Stromal cell of bone marrow (primary cell): ENCODE measurements around the gene F2.
"Not testable (repeated sequence)": the region's sequence is repeated elsewhere in the genome, so short reads cannot be mapped to it uniquely, and the experiment has no call there.

Experiments
- DNase-seq: peaks from one replicate; pipeline ENCODE4 v3.0.0-alpha.2; 2012; ENCODE audit warnings: low read depth

F2 gene

DNA sequence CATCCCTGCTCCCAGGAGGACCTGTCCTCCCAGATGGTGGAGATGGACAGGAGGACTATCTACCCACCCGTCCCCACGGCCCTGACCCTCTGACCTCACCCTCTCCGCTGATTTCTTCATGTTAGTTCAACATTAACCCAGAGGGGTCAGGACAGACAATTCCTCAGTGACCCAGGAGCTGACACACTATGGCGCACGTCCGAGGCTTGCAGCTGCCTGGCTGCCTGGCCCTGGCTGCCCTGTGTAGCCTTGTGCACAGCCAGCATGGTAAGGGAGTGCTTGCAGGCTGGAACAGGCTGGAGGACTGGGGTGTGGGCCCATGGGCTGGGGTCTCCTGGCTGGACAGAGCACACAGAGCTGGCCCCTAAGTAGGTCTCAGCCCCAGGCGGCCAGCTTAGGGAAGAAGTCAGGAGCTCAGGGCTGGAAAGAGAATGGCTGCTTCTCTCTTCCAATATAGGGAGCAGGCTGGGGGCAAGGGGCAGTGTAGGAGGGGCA, at the start of gene F2:
Gene F2 (plus strand): TSS at position 166 of the 495 bp plus-strand sequence. CDS start 23 bp downstream, at position 189.
- no peak for DNase-seq

DNA sequence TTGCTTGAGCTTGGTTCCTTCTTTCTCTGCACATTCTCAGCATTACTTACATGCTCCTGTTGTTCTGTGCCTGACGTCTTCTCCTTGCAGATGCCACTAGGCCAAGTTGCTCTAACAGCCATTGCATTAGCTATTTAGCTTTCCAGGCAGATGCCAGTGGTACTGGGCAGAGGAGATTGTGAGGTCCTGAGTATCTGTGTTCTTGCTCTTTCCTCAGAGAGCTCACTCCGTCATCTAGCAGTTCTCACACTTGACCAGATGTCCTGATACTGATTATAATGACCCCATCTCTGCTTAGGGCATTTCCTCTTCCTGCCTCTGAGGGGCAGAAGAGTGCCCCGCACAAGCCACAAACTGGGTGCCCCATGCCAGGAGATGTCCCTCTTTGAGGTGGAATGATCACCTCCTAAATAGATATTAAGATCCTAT, 49.3 kb upstream of the F2 start:
- no peak for DNase-seq

DNA sequence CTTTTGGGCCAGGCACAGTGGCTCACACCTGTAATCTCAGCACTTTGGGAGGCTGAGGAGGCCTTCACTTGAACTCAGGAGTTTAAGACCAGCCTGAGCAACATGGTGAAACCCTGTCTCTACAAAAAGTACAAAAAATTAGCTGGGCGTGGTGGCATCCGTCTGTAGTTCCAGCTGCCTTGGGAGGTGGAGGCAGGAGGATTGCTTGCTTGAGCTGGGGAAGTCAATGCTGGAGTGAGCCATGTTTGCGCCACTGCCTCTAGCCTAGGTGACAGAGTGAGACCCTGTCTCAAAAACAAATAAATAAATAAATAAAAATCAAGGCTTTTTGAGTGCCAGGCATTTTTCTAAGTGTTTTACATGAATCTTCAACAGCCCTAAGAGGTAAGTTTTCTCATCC, 48.5 kb upstream of the F2 start:
- DNase-seq: not testable (repeated sequence)

DNA sequence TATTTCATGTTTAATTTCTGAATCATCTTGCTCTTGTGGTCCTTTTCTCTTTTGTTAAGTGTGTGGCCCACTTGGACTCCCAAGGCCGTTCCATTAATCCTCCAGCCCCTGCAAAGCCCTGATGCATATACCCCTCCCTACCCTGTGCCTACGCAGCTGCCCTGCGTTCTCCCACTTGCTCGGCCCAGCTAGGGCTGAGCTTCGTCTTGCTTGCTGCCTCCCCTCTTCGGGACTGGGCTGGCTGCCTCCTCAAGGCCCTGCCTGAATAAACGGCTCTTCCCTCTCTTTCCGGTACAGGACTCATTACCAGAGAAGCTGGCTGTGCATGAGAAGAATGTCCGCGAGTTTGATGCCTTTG, 47.1 kb upstream of the F2 start:
- DNase-seq: no peak

DNA sequence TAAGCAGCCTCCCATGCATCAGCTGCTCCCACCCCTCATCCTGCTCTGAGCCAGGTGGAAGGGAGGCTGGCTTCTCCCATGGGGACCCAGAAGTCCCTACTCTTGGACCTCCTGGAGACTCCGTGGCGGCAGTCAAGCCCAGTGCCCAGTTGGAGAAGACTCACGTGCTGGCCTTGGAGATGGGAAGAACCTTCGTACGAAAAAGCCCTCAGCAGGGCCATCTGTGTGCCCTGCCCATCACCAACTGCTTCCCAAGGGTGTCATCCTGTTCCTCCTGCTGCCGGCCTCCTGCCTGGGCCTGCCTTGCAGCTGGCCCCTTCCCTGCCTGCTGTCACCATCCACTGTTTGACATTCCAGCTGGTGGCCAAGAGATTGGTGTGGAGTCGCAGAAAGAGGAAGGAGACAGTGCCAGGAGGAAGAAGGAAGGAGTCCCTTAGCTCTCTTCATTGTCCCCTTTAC, 46.6 kb upstream of the F2 start:
- DNase-seq: no peak

DNA sequence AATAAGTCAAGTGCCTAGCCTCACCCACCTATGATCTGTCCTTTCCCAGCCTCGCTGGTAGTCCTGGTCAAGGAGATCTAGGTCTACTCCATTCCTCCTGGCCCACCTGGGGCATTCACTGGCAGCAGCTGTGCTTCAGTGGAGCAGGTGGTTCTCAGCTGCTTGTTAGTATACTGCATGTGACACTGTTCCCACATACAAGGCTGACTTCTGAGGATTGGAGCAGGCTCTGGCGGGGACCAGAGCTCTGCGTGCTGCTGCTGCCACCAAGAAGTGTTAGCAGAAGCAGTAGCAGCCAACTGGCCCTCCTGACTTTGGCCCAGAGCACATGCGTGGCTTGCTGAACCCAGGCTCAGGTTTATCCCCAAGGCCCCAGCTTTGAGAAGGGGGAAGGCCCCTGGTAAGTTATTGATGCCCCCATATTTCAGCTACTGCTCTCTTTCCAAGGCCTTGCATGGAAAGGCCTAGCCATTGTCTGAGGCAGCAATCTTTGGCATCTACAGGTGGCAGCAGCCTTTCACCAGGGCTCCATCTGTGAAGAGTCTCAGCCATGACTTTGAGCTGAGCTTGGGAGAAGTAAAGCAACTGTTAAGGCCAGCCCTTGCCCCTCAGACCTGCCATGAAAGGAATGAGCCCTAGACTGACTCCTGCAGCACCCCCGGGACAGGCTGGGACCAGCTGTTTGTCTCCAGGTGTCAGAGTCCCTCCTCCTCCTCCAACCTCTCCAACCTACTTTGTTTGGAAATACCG, 45.1 kb upstream of the F2 start:
- DNase-seq: no peak

DNA sequence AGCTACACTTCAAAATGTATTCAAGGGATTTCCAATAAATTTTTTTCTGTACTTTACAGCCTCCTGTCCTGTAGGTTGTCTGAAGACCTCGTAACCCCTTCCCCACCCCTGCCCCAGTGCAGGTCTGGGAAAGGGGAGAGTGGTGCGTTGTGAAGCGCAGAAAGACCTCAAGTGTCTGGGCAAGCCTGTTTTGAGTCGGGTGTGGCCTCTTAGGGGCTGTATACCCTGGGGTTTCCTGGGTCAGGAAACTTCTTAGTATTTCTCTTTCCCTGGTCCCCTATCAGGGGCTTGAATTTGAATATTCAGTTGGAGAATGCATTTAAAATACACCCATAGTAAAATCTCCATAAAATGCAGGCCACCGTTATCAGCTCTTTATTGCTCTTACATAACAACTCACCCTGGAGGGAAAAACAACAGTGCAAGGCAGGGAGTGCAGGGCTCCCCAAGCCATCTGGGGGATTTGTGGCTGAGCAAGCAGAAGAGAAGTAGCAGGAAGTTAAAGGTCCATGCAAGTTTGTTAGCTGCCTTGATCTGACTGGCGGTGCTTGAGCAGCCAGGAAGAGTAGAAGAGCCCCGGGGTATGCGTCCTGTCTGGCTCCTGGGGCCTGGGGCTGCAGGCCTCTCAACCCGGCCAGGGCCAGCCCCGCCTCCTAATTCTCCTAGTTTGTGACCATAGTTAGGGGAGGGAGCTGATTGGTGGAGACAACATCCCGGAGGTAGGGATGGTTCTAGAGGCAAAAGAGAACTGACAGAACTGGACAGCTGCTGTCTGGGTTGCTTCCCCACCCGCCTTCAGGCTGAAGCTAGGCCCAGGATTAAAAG, 44.3 kb upstream of the F2 start:
- no peak for DNase-seq

DNA sequence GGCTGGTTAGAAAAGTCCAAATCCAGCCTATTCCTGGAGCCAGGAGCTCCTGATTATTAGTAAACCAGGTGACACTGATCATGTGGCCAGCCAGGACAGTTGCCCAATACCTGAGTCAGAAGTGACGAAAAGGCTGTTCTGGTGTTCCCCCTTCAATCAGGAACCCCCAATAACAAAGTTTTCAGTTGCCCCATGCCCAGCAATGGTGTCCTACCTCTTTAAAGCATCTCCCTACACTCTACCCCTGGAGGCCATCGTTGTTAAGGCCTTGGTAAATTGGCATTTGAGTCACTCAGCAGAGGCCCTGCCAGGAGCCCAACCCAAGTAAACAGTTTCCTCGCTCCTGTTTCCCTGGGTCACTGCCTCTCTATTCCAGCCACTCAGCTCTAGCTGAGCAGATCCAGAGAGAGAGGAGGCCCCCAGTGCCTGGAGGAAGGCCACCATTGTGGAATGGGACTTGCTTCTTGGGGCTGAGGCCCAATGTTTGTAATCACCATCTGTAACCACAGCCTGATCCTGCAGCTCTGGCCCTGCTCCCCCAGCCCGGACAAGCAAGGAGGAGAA, 43.6 kb upstream of the F2 start:
- DNase-seq: peak; percentile 90

DNA sequence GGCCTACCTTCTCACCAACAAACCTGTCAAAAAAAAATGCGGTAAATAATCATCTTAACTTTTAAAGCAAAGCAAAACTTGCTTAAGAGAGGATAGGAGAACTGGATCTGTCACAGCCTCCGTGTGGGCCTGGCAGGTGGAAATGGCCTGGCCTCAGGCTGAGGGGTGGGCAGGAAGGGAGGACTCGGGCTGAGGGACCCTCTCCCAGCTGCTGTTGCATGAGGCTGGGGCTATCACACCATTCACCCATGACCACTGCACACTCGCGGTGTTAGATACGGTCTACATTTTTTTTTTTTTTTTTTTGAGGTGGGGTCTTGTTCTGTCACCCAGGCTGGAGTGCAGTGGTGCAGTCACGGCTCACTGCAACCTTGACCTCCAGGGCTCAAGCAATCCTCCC, 43.1 kb upstream of the F2 start:
- DNase-seq: no peak

DNA sequence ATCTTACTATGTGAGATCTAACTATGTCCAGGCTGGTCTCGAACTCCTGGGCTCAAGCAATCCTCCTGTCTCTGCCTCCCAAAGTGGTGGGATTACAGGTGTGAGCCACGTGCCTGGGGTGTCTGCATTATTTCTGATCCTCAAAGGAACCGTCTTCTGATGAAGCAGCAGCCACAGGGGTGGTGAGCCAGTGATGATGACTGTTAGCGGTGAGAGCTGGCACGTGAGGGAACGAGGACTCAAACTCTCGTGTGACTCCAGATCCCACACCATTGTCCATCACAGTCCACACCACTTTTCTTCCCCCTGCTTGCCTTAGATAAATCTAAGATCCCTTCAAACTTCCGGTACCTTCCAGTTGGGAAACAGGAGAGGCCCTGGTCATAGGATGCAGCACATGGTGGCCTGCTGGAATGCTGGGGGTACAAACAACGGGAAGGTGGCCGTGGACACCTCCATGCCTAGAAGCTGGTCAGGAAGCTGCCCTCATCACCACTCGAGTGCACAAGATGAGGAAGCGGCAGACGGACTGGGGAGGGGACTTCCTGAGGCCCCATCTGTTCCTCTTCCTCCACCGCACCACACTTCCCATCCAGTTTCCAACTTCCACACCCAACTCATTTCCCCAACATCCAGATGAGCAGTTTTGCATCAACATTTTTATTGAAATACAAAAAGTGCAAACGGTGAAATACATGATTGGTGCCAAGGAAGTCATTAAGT, 42.4 kb upstream of the F2 start:
- DNase-seq: no peak

DNA sequence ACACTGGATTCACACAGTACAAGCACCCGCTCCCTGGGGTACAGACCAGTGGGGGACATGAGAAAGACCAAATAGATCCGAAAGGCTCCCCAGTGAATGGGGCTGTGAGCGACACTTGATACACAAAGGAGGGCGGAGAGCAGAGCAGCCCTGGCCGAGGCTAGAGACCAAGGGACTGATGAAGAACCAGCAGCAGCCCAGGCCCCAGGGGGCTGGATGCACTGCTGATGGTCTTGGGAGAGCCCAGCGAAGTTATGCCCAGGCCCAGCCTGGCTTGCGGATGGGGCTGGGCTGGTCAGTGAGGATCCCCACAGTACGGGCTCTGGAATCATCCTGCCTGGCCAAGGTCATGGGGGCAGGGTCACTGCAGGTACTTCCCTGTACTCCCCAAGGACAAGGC, 41.8 kb upstream of the F2 start:
- no peak for DNase-seq

DNA sequence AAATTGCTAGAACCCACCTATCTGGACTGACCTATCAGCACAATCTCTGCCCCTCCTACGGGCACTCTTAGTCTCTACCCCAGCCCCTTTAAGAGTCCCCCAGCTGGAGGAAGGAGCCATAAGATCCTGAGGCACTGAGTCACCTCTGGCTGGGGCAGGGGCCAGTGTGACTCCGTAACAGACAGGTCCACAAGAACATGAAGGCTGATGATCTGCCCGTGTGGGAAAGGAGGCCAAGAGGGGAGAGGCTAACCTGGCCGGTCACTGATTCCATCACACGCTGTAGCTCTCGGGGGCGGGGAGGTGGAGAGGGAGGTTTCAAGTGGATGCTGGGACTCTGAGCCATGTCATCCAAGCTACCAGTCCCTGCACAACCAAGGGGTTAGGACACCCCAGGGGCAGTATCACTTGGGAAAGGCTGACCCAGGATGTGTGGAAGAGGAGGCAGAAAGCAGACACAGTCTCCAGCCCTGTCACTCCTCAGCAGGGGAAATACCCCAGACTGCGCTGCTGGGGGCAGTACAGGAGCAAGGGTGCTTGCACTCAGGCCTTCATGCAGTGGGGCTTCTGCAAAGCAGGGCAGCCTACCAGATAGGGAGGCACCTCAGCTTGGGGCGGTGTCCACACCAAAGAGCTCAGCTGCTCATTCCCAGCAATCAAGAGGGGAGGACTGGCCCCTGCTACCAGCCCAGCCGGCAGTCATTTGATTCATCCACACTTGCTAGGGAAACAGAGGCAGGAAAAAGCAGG, 40.8 kb upstream of the F2 start:
- DNase-seq: no peak

DNA sequence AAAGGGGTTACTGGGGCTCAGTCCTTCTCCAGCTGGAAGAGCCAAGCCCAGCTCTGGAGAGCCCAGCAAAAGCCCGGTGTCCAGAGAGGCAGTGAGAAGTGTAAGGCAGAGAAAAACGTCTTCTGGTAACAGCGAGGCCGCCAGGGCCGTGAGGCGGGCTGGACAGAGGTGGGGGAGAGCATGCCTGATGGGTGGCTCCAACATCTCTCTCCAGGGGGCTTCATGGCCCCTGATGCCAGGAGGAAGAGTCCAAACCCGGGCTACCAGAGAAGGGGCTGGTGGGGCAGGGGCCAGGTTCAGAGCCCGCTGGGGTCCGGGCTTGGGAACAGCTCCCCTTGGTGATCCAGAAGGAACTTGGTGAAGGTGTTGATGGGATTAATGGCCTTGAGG, 40.3 kb upstream of the F2 start:
- DNase-seq: no peak

DNA sequence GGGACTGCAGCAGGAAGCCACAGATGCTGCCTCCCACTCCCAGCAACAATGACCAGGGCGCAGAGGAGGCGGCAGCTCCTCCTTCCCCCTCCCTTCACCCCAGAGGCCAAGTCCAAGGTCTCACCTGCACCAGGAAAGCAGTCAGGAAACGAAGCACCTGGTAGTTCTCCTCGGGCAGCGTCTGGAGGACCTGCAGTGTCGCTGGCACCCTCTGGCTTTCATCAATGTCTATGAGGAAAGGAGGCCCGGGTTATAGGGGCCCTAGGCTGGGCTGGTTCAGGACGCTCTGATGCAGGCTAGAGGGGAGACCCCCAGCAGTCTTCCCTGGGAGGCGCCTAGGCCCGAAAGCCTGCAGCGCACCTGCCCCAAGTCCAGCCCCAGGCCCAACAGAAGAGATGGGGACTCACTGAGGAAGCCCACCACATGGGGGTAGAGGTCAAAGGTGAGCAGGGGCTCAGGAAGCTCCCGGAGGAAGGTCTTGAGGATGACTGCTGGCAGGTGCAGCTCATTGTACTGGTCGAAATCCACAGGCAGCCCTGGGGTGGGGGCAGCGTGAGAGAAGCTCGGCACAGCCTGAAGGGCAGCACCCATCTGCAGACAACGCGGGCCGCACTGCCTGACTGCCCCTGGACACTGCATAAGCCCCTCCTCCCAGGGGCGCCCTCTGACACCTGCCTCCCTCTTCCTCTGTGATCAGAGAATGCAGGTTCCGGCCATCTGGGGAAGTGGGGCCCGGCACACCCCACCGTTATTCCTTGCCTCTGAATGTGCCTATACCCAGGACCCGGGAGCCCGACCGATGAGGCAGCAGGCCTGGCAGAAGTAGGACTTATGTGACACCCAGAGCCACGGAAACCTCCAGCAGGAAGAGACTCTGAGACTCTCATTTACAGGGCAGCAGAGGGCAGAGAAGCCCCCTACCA, 39.5 kb upstream of the F2 start:
- no peak for DNase-seq

DNA sequence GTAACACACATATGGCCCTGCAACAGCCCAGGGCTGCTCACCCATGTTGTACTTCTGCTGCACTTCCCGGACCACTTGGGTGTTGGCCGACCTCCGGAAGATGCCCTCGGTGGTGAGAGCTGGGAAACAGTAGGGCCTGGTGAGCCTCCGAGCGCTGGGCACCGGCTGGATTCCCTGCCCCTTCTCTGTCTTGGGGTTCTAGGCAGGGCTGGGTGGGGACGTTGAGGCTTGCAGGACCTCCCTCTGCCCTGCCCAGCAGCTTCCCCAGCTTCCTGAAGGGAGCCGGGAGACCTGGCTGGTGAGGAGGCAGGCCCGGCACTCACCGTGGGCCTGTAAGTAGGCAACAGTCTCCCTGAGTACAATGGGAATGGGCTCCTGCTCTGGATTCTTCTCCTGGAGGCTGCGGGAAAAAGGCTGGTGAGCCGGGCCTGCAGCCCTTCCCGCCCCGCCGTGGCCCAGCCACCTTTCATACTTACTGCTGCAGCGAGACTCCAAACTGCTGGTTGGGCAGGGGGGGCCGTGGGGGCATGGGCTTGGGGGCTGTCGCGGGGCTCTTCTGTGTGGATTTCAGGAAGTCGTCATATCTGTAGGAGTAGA, 38.8 kb upstream of the F2 start:
- no peak for DNase-seq

DNA sequence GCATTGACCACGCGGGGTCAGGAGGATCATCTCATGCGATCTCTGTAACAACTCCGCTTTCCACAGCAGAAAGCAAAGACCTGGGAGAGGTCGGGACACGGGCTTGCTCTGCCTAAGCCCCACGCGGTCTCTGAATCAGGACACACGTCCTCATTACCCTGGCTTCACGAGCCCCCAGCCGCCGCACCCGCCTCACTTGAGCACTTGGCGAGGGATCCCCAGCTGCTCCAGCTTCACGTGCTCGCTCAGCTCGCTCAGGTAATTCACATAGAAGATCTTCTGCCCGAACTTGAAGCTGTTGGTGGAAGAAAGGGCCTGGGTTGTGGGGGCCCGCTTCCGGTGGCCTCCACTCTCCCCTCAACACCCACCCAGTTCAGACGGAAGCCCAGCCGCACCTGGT, 38.2 kb upstream of the F2 start:
- no peak for DNase-seq

DNA sequence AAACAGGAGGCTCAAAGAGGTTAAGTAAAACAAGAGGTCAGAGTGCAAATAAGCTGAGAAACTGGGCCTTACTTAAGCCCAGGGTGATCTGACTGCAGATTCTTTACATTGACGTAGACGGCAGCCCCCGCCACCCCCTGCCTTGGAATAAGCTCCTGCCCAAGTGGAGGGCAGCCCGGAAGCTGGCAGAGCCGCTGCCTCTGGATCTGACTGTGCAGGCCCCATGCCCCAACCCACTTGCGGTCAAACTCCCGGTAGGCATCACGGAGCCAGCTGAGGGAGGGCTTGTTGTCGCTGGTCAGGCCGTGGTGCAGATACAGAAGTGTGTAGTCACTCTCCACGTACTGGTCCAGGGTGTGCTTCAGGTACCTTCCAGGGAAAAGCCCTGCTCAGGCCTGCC, 37.2 kb upstream of the F2 start:
- DNase-seq: no peak

DNA sequence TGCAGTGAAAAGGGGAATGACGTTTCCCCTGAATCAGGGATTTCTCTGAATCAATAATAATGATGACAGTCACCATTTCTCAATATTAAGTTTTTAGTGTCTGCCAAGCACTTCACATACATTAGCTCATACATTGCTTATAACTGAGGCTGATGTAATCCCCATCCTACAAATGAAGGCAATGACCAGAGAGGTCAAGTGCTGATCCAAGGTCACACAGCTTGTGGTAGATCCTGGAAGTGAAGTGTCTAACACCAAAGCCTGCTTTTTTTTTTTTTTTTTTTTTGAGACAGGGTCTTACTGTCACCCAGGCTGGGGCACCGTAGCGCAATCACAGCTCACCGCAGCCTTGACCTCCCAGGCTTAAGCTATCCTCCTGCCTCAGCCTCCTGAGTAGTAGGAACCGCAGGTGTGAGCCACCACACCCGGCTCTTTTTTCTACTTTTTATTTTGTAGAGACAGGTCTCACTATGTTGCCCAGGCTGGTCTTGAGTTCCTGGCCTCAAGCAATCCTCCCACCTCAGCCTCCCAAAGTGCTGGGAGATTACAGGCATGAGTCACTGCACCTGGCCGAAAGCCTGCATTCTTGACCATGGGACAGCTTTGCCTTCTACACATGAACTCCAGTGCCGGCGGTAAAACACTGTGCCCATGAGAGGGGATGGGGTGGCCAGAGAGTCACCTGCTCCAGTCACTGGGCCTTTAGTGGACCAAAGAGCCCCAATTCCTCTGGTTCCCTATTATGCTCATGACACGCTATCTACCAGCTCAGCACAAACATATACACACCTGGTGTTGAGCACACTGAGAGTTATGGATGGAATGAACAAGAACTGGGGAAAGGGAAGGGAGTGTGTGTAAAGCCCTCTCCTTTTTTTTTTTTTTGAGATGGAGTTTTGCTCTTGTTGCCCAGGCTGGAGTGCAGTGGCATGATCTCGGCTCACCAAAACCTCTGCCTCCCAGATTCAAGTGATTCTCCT, 36.0 kb upstream of the F2 start:
- no peak for DNase-seq

DNA sequence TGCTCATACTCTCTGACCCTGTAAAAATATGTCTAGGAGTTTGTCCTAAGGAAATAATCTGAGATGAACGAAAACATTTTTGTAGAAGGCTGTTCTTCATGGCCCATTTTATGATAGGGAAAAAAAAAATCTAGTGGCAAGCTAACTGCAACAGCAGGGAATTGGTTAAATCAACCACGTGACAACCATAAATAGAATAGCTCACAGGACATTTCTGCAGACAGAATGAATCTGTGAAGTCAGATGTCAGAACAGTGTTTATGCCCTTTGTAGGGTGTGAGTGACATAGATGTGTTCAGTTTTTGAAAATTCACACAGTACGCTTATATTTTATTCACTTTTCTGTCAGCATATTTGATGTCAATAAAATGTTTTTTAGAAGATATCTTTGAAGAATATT, 34.6 kb upstream of the F2 start:
- no peak for DNase-seq
